Measurements from ENCODE around the gene WNT7B. TPM values are rescaled to one million over a fixed set of nuclear protein-coding genes. Genes with fewer than 3 reads are reported as not detected.

WNT7B gene
- total RNA-seq, 1 donor from 2014 or later: 1.8 TPM

DNA sequence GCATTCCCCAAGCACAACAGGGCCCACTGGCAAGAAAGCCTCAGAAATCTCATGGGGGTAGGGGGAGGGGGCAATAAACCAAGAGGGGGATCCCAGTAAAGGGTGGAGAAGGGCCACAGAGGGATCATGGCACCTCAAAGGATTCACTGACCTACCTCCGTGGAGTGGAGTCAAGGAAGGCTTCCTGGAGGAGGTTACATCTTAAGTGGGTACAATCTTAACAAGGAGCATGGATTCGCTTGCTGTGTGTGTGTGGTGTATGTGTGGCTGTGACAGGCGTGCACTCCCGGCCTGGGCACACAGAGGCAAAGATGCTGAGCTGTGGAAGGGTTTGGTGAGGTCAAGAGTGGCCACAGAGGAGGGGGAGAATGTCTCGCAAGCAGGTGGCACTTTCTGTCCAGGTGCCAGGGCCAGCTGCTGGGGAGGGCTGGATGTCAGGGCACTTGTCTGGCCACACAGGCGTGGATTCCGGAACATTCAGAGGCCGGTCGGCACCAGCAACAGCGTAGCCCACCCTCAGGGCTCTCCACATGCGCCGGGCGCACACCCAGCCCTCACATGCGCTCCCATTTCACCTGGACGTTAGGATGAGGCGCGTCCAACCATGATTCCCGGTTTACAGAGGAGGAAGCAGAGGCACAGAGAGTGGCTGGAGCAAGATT lies 43.3 kb downstream of the WNT7B start:
- Histone ChIP-seq H2AFZ (replicated peaks) (no peak overlapping the region), H3F3A (ENCODE audit: low read depth) (no peaks in the 10 kb centered on the region), H3K4me3 (no peak overlapping the region), H3K9me3 (ENCODE audit: low read depth) (no peaks in the 10 kb centered on the region), H3K4me2 (no peak overlapping the region), H4K20me1 (ENCODE audit: low read depth) (no peaks in the 10 kb centered on the region), H3K27ac (no peak overlapping the region), H3K27me3 (no peaks in the 10 kb centered on the region), H3K4me1 (peaks cover 4% of the 10 kb centered on the region), H3K79me2 (ENCODE audit: low read depth) (no peaks in the 10 kb centered on the region), H3K9ac (no peak overlapping the region), H3K36me3 (no peaks in the 10 kb centered on the region)
- Mint-ChIP-seq H3K4me3 (no peak overlapping the region), H3K27me3 (ENCODE audit: insufficient read depth, low read depth) (peaks cover 4% of the 10 kb centered on the region), H3K36me3 (peaks cover 13% of the 10 kb centered on the region), H3K9me3 (peaks cover 2% of the 10 kb centered on the region), H3K4me1 (peaks cover 14% of the 10 kb centered on the region), H3K27ac (peak overlapping the region; percentile 93)
- DNase-seq (ENCODE audit: low spot score): no peak
- TF ChIP-seq EZH2phosphoT487 (IDR thresholded peaks at IDR 0.05): no peak

DNA sequence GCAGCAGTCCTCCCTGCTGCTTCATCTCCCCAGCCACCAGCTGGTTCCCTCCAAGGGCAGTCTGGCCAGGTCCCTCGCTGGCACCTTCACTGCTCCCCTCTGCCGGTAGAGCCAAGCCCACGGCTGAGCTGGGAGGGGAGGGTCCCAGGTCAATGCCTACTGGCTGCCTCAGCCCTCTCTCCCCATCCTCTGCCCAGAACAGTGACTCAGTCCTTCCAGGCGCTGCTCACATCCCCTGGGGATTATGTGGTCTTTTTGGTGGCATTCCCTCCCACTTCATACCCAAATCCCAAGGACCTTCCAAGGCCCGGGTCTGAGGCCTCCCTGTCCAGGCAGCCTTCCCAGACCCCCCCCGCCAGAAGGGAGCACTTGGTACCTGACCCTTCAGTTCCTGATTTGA lies 44.9 kb downstream of the WNT7B start:
- no peak for DNase-seq (ENCODE audit: low spot score)
- H3K27me3 ChIP-seq: no peaks in the 10 kb centered on the region
- no peaks in the 10 kb centered on the region for H4K20me1 ChIP-seq (ENCODE audit: low read depth)
- no peak overlapping the region for H3K27ac ChIP-seq
- Mint-ChIP-seq H3K27ac (peak overlapping the region; percentile 82), H3K9me3 (peaks cover 2% of the 10 kb centered on the region), H3K27me3 (ENCODE audit: insufficient read depth, low read depth) (peaks cover 4% of the 10 kb centered on the region), H3K36me3 (peaks cover 10% of the 10 kb centered on the region), H3K4me3 (peak overlapping the region; percentile 59), H3K4me1 (peaks cover 14% of the 10 kb centered on the region)
- H3K4me3 ChIP-seq: no peak overlapping the region
- H3F3A ChIP-seq (ENCODE audit: low read depth): no peaks in the 10 kb centered on the region
- no peaks in the 10 kb centered on the region for H3K36me3 ChIP-seq
- H3K9me3 ChIP-seq (ENCODE audit: low read depth): no peaks in the 10 kb centered on the region
- H3K4me2 ChIP-seq: no peak overlapping the region
- peaks cover 4% of the 10 kb centered on the region for H3K4me1 ChIP-seq
- no peaks in the 10 kb centered on the region for H3K79me2 ChIP-seq (ENCODE audit: low read depth)
- H2AFZ ChIP-seq (replicated peaks): no peak overlapping the region
- H3K9ac ChIP-seq: no peak overlapping the region
- TF ChIP-seq, protein P1, sequence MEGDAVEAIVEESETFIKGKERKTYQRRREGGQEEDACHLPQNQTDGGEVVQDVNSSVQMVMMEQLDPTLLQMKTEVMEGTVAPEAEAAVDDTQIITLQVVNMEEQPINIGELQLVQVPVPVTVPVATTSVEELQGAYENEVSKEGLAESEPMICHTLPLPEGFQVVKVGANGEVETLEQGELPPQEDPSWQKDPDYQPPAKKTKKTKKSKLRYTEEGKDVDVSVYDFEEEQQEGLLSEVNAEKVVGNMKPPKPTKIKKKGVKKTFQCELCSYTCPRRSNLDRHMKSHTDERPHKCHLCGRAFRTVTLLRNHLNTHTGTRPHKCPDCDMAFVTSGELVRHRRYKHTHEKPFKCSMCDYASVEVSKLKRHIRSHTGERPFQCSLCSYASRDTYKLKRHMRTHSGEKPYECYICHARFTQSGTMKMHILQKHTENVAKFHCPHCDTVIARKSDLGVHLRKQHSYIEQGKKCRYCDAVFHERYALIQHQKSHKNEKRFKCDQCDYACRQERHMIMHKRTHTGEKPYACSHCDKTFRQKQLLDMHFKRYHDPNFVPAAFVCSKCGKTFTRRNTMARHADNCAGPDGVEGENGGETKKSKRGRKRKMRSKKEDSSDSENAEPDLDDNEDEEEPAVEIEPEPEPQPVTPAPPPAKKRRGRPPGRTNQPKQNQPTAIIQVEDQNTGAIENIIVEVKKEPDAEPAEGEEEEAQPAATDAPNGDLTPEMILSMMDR (IDR thresholded peaks at IDR 0.05): no peak
- no peak for TF ChIP-seq EZH2 (IDR thresholded peaks at IDR 0.05)
- TF ChIP-seq EZH2phosphoT487 (IDR thresholded peaks at IDR 0.05): no peak

DNA sequence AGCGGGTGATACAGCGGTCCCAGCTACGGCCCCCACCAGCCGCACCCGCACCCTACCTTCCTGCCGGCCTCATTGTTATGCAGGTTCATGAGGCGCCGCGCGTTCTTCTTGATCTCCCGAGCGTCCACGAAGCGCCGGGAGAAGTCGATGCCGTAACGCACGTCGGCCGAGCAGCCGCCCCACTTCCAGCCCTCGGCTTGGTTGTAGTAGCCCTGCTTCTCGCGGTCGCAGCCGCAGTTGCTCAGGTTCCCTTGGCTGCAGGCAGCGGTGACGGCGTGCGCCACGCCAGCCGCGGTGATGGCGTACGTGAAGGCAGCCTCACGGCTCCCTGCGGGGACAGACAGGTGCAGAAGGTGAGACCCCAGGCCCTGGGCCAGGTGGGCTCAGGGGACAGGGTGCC lies 45.9 kb downstream of the WNT7B start:
- no peak overlapping the region for H3K27ac ChIP-seq
- TF ChIP-seq, protein P1 (IDR thresholded peaks at IDR 0.05): no peak
- TF ChIP-seq EZH2 (IDR thresholded peaks at IDR 0.05) (no peak), EZH2phosphoT487 (IDR thresholded peaks at IDR 0.05) (no peak)
- H3K4me1 ChIP-seq: peaks cover 4% of the 10 kb centered on the region
- H3K27ac Mint-ChIP-seq: no peak overlapping the region
- H4K20me1 ChIP-seq (ENCODE audit: low read depth): no peaks in the 10 kb centered on the region
- H3K27me3 Mint-ChIP-seq (ENCODE audit: insufficient read depth, low read depth): peaks cover 4% of the 10 kb centered on the region
- no peaks in the 10 kb centered on the region for H3F3A ChIP-seq (ENCODE audit: low read depth)
- no peak overlapping the region for H3K4me3 ChIP-seq
- peaks cover 2% of the 10 kb centered on the region for H3K9me3 Mint-ChIP-seq
- H3K79me2 ChIP-seq (ENCODE audit: low read depth): no peaks in the 10 kb centered on the region
- no peak for DNase-seq (ENCODE audit: low spot score)
- H3K4me2 ChIP-seq: no peak overlapping the region
- no peaks in the 10 kb centered on the region for H3K27me3 ChIP-seq
- no peaks in the 10 kb centered on the region for H3K36me3 ChIP-seq
- no peaks in the 10 kb centered on the region for H3K9me3 ChIP-seq (ENCODE audit: low read depth)
- H3K4me1 Mint-ChIP-seq: peaks cover 16% of the 10 kb centered on the region
- no peak overlapping the region for H3K9ac ChIP-seq
- no peak overlapping the region for H2AFZ ChIP-seq (replicated peaks)
- H3K4me3 Mint-ChIP-seq: no peak overlapping the region
- peaks cover 10% of the 10 kb centered on the region for H3K36me3 Mint-ChIP-seq

DNA sequence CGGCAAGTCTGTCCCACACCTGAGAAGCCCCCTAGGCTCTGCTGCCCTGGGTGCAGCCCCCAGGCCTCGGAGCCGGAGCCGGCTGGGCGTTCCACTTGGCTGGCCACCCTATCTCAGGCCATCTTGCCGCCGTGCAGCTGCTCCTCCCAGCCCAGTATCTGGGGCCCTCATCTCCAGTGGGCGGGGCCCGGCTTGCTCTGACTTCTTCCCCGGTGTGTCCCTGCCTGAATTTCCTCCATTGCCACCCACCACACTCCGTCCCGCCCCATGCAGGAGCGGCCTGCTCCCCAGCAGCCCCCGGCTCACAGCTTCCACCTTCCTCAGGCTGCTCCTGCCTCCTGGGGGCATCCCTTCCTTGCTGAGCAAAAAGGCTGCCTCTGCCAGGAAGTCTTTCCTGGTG lies 46.6 kb downstream of the WNT7B start:
- no peak overlapping the region for H3K27ac Mint-ChIP-seq
- H3K9ac ChIP-seq: no peak overlapping the region
- TF ChIP-seq EZH2phosphoT487 (IDR thresholded peaks at IDR 0.05) (no peak), EZH2 (IDR thresholded peaks at IDR 0.05) (no peak)
- TF ChIP-seq, protein P1 (IDR thresholded peaks at IDR 0.05): no peak
- H3K4me1 ChIP-seq: peaks cover 4% of the 10 kb centered on the region
- peaks cover 10% of the 10 kb centered on the region for H3K36me3 Mint-ChIP-seq
- H3F3A ChIP-seq (ENCODE audit: low read depth): no peaks in the 10 kb centered on the region
- no peak overlapping the region for H3K4me3 ChIP-seq
- peaks cover 13% of the 10 kb centered on the region for H3K4me1 Mint-ChIP-seq
- H4K20me1 ChIP-seq (ENCODE audit: low read depth): no peaks in the 10 kb centered on the region
- no peaks in the 10 kb centered on the region for H3K27me3 ChIP-seq
- H3K79me2 ChIP-seq (ENCODE audit: low read depth): no peaks in the 10 kb centered on the region
- H3K36me3 ChIP-seq: no peaks in the 10 kb centered on the region
- H2AFZ ChIP-seq (replicated peaks): no peak overlapping the region
- peaks cover 4% of the 10 kb centered on the region for H3K27me3 Mint-ChIP-seq (ENCODE audit: insufficient read depth, low read depth)
- no peaks in the 10 kb centered on the region for H3K9me3 ChIP-seq (ENCODE audit: low read depth)
- H3K27ac ChIP-seq: no peak overlapping the region
- H3K4me3 Mint-ChIP-seq: no peak overlapping the region
- no peak for DNase-seq (ENCODE audit: low spot score)
- no peak overlapping the region for H3K4me2 ChIP-seq
- H3K9me3 Mint-ChIP-seq: peaks cover 2% of the 10 kb centered on the region

Data from neural progenitor cell (in vitro differentiated cells).